DND-41 (cell line): ENCODE measurements around the gene NELFB.

Source experiments
- EZH2 ChIP-seq: IDR thresholded peaks from 3 replicates; pipeline ENCODE4 v1.6.1; 2012; ENCODE audit warnings: borderline replicate concordance, low read depth, mild to moderate bottlenecking, moderate library complexity, low read length, inconsistent platforms; ENCODE audit not compliant: severe bottlenecking
- TF ChIP-seq, protein P1 (sequence below): IDR thresholded peaks from 2 replicates; pipeline ENCODE4 v1.5.1; 2012; ENCODE audit warnings: borderline replicate concordance, low read length, moderate library complexity, mild to moderate bottlenecking; ENCODE audit not compliant: poor library complexity, severe bottlenecking; ENCODE audit errors: extremely low read depth

- TF ChIP-seq, protein P1, sequence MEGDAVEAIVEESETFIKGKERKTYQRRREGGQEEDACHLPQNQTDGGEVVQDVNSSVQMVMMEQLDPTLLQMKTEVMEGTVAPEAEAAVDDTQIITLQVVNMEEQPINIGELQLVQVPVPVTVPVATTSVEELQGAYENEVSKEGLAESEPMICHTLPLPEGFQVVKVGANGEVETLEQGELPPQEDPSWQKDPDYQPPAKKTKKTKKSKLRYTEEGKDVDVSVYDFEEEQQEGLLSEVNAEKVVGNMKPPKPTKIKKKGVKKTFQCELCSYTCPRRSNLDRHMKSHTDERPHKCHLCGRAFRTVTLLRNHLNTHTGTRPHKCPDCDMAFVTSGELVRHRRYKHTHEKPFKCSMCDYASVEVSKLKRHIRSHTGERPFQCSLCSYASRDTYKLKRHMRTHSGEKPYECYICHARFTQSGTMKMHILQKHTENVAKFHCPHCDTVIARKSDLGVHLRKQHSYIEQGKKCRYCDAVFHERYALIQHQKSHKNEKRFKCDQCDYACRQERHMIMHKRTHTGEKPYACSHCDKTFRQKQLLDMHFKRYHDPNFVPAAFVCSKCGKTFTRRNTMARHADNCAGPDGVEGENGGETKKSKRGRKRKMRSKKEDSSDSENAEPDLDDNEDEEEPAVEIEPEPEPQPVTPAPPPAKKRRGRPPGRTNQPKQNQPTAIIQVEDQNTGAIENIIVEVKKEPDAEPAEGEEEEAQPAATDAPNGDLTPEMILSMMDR: no peak
- no peak for TF ChIP-seq EZH2
Measured at GRCh38 chr9:137313956-137314560, 58.9 kb downstream of the NELFB start.
